ENCODE results near the gene TNFRSF4.

- TF ChIP-seq CTCF (IDR thresholded peaks at IDR 0.05) (no peak), ZFX (IDR thresholded peaks at IDR 0.05; ENCODE audit: borderline replicate concordance) (no peak)
Observed at GRCh38 chr1:1244192-1244811, 30.3 kb upstream of the TNFRSF4 start.

Data from 22Rv1 (cell line).